CD4-positive, alpha-beta T cell treated with Interleukin-2 at 100 ng/mL for 4 hours (primary cell): ENCODE measurements around the gene IFNG-AS1.

Source experiments
- DNase-seq: peaks from one replicate; pipeline ENCODE4 v3.0.0-alpha.2; 2020; ENCODE audit warnings: low spot score

IFNG-AS1 gene

DNA sequence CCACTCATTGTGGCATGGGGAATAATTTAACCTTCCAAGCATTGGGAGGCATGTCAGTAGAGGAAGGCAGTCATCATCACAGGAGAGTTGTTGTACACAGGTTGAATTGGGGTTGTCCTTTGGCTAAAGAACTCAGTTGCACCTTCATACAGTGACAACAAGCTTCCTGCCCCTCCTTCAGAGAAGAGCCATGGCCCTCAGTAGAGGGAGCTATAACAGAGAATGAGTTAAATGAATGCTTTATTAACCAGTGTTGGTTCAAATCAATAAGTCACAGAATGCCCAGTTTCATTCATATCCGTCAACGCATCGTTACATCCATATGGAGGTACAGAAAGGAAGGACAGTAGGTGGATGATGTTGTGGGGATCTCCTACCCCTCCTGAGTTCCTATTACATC lies 4.8 kb downstream of the IFNG-AS1 start:
- DNase-seq = no peak

DNA sequence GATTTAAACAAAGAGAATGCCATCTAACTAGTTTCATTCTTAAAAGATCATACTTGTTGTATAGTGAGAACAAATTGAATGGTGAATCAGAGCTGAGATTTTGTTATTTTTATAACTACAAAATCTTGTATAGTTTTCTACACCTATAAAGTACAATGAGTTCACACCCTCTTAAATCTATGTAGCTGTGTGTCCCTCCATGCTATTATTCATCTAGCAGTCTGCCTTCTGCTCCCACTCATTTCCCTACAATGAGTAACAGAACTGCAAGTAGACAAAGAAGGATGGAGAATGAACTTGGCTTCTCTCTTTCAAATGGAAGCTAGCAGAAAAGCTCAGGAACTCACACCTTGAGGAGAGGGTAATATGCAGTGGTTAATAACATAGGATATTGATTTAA lies 7.1 kb downstream of the IFNG-AS1 start:
- no peak for DNase-seq

DNA sequence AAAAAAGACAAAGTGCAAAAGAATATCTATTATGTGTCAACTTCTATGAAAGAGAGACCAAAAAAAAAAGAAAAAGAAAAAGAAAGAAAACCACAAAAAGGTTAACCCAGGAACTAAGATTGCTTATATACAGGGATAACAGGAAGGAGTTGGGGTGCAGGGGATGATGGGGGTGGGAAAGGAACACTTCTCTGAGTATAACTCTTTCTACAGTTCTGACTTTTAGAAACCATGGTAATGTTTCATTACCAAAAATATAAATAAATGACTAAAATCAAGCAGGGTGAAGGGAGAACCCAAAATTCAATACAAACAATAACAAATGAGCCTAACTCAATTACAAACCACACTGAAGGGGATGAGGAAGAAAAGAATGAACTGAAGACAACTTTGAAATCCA lies 9.1 kb downstream of the IFNG-AS1 start:
- DNase-seq = no peak

DNA sequence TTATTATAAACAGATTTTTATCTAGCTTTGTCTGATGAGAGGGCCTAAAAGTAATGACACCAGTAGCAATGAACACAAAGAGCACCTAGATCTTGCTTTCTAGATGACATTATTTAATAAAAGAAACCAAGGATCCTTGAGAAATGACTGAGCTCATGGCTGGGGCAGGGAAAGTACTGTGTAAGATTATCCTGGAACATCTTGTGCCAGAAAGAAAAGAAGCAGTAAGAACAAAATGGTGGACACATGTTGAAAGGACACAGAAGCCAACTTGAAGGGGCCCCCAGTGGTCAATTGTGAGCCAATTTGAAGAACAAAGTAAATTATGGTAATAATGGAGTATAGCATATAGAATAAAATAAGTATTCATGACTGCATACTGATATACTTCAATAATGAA lies 10.0 kb downstream of the IFNG-AS1 start:
- no peak for DNase-seq

DNA sequence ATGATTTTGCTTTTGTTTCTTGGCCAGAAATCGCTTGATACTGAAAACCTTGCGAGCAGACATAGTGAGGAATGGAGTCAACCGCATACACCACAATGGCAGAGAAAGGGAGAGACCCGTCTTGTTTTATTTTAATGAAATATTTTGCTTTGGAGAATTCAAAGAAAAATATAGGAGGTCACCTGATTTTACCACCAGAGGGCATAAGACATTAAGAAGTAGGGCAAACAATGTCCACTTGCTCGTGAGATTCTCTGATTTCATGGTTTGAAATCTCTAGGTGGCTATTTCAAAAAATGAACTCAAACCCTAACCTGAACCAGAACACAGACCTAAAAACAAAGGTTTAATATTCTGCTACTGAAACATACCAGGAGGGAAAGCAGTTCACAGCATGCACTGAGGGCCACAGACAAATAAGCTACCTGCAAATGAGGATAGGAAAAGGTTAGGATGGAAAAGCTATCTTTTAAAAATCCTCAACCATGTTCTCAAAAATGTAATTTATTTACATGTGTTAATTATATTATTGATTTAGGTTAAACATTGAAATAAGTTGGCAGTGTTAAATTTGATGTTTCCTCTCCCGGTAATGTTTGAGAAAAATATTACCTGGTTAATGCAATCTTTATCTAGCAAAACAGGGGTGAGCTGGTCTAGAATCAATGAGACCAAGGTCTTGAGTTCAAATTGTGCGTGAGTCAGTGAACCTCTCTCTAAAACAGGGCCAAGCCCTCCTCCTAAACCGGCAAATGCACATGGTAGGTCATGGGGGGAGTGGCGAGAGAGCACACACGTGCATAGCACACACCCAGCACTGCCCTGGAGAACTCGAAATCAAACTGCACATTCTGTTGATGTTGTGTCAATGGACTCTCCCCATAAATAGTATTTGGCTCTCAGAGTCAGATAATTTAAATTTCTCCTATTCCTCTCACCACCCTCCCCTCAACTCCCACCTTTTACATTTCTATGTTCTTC lies 12.5 kb downstream of the IFNG-AS1 start:
- DNase-seq = peak; percentile 20

DNA sequence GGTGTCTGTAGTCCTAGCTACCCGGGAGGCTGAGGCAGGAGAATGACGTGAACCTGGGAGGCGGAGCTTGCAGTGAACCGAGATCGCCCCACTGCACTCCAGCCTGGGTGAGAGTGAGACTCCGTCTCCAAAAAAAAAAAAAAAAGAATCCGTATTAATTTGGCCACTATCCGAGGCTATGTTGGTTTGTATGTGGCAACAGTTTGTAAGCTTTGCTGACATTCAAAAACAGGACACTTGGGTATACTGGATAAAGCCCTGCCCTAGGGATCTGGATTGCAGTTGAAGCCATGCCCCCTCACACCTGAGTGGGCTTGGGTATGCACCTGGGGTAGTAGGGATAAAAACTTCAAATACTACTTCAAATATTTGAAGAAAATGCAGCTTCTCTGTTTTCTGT lies 14.5 kb downstream of the IFNG-AS1 start:
- DNase-seq = no peak

DNA sequence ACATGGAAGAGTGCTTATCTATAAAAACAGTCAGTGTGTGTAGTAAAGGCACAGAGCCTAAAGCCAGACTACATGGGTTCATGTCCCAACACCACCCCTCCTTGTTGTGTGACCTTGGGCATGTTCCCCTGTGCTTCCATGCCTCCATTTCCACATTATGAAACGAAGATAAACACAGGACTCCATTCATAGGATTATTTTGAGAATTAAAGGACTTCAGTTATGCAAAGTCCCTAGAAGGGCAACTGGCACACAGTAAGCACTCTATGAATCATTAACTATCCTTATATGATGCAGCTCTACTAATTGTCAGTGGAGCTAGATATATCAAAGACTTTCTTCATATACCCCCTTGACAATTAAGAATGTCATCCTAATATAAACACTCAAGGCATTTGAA lies 17.8 kb downstream of the IFNG-AS1 start:
- no peak for DNase-seq

DNA sequence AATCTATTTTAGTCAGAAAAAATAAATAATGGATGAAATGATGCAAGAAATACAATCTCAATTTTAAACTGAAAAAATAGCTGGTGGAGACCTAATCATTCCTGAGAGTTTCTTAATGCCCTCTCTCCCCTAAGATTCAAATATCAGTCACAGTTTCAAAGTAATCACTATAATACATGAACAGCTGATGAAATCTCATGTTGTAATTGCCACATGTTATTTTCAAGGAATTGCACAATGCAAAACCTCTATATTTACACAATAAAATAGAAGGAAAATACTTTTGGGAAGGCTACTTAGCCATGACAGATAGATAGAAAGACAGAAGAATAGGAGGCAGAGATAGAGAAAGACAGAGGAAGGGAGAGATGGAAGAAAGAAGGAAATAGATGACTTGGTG lies 18.2 kb downstream of the IFNG-AS1 start:
- DNase-seq = no peak

DNA sequence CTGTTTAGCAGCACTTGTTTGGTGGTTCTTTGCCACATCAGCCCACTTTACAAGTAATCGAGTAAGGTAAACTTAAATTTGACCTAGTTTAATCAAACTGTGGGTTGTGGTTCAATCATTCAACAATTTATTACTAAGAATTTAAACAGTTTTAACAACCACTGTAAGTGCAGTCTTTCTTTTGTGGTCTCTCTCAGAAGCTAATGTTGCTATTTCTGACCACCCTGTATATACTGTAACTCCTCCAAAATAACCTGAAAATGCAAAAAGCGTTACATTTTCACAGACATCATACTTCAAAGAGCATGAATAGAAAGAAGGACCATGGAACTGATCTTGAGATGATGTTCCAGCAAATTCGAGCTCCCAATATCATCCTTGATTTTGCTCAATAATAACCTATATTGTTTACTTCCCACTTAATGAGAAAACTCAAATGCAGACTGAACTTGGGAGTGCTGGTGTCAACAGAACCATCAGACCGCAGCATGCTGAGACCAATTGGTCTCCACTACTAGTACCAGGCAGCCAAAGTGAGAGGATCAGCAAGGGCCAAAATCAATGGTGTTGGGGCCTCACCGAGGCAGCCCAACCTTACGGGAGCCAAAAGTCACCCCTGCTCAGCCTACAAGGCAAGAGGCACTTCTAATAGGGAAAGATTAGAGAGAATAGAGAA lies 22.1 kb downstream of the IFNG-AS1 start:
- DNase-seq = no peak

DNA sequence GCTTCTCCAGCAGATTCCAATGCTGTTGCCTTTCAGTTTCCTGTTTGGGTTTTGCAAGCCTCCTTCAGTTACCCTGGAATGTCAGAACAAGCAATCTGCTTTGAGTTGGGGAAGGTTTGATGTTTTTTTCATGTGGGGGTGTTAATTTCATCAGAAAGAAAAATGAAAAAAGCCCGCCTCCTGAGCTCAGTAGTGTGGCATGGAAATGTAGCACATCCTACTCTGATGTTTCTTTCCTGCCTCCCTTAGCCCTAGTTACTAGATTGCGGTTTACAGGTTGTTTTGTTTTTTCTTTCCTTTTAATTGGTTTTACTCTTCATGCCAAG lies 22.6 kb downstream of the IFNG-AS1 start:
- DNase-seq = no peak

DNA sequence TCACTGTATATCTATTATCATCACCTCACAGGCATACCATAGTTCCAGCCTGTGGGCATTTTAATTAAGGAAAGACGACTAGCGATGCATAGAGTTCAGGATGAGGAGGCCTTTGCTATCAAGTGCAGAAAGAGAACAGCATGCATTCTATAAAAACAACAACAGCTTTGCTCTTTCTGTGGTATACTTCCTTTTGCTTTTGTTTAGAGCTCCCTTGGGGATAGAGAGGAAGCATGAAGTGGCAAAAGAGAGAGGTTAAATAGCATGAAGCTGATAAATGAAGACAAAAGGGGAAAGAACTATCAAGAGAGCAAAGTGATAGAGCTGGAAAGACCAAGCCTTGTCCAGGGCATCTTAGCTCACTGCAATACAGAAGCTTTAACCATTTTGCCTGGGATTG lies 23.5 kb downstream of the IFNG-AS1 start:
- no peak for DNase-seq

DNA sequence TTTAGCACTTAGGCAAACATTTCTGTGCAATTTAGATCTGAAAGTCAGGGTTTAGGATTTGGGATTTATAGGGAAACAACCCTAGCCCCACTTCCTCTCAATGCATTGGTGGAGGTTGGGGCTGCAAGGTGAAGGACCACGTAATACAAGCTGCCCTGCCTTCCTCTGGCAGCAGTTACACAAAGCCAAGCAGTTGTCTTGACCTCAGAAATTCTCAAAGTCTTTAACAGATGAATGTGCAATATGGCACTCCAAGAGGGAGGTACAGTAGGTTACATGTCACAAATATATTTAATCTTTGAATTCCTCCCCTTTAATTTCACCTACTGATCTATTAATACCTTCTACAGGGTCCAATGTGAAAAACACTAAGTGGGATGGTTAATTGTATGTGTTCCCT lies 23.9 kb downstream of the IFNG-AS1 start:
- no peak for DNase-seq

DNA sequence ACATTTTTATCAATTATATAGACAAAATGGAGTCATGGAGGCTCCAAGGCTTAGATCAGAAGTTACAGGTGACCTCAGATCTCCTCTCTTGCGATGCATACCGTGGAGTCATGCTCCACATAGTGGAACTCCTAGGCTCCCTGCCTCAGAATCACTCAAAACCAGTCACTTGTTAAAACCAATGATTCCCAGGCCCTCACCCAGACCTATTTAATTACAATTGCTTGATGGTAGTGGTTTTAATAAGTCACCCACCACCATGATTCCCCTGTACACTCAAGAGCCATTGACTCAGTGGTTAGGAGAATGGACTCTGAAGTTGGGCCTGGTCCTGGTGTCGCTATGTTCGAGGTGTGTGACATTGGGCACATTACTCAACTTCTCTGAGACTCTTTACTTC lies 26.9 kb downstream of the IFNG-AS1 start:
- no peak for DNase-seq

DNA sequence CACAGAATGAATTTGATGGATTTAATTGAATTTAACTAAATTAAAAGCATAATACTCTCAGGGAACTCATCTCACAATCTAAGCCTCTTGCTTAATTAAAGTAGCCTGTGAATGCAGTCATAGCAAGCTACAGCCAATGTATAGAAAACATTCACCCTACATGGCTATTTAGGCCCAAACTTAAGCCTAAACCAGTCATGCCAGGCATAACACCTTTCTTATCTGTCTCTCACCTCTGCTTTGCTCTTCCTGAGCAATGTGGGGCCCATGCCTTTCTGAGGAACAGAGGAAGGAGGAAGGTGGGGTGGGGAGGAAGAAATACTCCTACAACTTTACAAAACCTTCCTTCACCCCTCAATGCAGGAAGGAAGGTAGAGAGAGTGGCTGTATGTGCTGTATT lies 29.1 kb downstream of the IFNG-AS1 start:
- no peak for DNase-seq

DNA sequence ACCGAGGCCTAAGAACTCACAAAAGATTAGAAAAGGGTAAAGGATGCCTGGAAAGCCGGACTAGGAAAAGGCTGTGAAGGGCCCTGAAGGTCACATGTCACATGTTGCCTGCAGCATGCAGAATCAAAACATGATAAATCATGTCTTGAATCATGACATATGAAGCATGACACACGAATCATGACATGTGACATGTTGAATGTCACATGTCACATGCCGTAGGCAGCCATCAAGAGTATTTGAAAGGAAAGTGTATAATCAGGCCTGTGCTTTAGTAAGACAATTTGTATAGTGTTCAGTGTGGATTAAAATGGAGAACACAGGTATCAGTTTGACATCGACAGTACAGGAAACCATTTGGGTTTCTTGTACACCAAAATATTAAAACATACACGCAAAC lies 30.8 kb downstream of the IFNG-AS1 start:
- no peak for DNase-seq

DNA sequence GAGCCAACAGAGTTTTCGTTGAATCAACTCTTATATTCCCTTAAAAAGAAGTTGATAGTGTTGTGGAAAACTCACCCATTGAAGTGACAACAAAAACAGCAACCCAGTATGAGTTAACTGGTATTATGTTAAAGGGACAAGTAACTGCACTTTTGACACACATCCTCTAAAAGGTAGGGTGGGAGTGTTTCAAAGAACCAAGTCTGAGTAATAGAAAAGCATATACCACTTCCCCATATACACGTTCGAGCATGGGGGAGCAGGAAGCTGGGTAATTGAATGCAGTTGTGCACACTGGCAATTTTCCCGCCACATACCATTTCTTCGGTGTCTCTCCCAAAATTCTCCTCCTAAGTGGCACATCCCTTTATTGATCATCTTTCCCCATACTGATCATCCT lies 31.5 kb downstream of the IFNG-AS1 start:
- no peak for DNase-seq

DNA sequence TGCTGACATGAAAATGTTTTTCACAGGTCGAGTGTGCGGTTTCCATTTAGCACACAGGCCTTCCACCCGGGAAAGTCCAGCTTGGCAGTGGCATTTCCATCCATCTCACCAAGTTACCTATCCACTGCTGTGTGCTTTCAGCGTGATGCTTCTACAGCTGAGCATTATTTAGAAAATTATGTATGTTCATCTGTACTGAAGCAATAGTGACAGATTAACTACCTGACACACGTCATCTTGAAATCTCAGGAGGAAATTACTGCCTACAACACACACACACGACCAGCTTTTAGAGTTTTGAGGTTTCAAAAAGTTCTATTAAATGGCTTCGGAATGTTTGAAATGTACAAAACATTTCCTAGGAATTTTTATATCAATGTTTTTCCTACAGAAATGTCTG lies 39.4 kb downstream of the IFNG-AS1 start:
- no peak for DNase-seq

DNA sequence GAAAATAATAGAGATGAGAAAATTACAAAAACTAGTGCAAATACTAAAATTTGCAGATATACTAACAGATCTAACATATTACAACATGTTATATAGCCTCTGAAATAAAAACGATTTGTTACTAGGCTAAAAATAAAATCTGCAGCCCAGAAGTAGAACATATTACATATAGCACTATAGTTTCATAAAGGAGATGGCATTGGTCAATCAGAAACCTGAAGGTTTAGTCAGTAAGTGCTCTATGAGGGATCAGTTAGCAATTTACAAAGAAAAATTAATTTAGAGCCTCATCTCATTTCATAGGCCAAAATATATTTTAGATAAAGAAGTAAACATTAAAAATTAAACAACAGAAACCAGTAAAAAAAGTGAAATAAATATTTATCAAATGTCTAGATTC lies 41.0 kb downstream of the IFNG-AS1 start:
- no peak for DNase-seq

DNA sequence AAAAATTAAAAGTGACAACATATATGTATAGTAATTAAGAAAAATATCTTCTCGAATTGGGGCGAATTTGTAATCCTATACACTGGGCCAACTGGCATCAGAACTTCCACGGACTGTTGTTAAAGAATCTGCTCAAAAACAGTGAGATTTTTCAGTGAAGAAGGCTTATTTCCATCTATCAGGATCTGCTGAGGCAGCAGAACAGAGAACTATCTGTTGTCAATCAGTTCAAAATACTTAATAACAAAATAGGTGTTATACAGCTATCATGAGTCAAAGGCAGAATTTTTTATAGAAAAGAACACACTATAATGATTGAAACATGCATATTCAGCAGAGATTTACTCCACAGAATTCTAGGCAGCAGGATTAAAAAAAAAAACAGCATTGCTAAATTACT lies 41.9 kb downstream of the IFNG-AS1 start:
- no peak for DNase-seq

DNA sequence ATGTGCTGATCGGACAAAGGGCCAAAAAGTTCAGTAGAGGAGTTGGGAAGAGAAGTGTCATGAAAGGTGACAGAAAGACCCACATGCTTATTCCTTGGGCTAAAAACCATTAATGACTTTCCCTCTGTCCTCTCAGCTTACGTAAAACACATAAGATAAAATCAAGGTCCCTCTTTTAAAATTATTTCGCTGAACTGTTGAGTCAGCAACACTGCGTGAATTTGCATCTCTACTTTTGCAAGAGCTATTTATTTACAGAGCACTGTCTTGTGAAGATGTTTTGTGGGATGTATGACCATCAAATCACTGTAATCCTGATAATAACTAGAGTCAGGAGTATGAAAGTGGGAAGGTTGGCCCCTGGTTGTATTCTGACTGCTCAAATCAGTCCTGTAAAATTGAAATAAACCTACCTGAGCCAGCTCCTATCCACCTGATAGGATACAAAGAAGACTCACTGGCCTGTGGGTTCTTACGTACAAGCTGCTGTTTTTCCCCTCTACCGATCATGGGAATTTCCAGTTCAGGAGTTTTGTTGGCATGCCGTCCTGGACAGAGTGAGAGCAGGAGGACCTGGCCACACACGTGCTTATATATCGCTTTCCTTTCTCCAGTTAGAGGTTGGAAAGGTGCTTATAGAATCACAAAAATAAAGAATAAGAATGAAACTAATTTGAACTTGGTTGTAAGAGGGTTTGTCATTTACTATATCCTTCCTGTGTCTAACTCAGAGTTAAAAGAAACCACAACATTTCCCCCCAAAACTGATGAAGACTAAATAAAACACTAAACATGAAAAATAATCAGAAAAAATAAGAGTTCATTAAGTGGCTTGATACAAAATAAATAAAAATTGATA lies 42.9 kb downstream of the IFNG-AS1 start:
- no peak for DNase-seq

DNA sequence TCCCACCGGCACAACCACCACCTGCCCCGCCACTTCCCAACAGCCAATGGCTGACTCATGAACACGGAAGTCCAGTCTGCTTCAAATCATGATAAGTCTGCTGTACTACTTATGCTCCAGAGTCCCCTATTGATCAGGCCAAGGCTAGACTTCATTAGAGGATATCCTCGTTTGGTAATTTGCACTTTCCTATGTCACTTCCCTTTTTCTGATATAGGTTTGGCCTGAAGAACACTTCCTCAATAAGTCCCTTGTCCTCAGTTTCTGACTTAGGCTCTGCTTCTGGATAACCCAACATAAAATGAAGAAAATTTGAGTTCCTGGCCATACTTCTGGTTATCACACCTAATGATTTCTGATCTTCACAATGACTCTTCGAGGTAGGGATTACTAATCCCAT lies 45.3 kb downstream of the IFNG-AS1 start:
- DNase-seq = no peak

DNA sequence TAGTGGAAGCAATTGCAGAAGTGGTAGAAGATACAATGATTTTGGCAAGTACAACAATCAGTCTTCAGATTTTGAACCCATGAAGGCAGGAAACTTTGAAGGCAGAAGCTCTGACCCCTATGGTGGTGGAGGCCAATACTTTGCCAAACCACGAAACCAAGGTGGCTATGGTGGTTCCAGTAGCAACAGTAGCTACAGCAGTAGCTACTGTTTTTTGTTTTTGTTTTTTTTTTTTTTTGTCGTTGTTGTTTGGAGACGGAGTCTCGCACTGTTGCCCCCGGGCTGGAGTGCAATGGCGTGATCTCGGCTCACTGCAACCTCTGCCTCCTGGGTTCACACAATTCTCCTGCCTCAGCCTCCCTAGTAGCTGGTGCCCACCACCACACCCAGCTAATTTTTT lies 47.4 kb downstream of the IFNG-AS1 start:
- peak; percentile 23 for DNase-seq
